Activated CD4-positive, alpha-beta T cell treated with anti-CD3 and anti-CD28 coated beads, Interleukin-2, amount 10 ng/mL, durations not matched to agents 24 days and 14 days (primary cell): Measurements from ENCODE around the gene FSTL5. TPM values are rescaled to one million over a fixed set of nuclear protein-coding genes. Genes with fewer than 3 reads are reported as not detected.
"Not testable (repeated sequence)": the region's sequence is repeated elsewhere in the genome, so short reads cannot be mapped to it uniquely, and the experiment has no call there.

Experiments used
- DNase-seq: peaks from one replicate; pipeline ENCODE4 v3.0.0; 2022
- H3K27ac Mint-ChIP-seq: one replicate; pipeline ENCODE4 v1.8.0; 2022; ENCODE audit warnings: mild to moderate bottlenecking, mixed read lengths
- H3K27me3 Mint-ChIP-seq: one replicate; pipeline ENCODE4 v1.8.0; 2022; ENCODE audit warnings: mixed read lengths
- H3K36me3 Mint-ChIP-seq: one replicate; pipeline ENCODE4 v1.8.0; 2022; ENCODE audit warnings: low read depth, mild to moderate bottlenecking, mixed read lengths
- H3K4me1 Mint-ChIP-seq: one replicate; pipeline ENCODE4 v1.8.0; 2021; ENCODE audit warnings: mixed read lengths
- H3K4me3 Mint-ChIP-seq: one replicate; pipeline ENCODE4 v1.8.0; 2022; ENCODE audit warnings: mild to moderate bottlenecking, moderate library complexity, mixed read lengths
- H3K9me3 Mint-ChIP-seq: one replicate; pipeline ENCODE4 v1.8.0; 2021; ENCODE audit warnings: mixed read lengths
- intact Hi-C: fragments of 100-400 bp; cut with micrococcal nuclease; formaldehyde crosslinking; loops from one replicate; pipeline ENCODE4 v1.15.1; 2023
- total RNA-seq: library from RNA; stranded (reverse); gene quantifications from 2 replicates; pipeline ENCODE4 v1.2.3, GENCODE V29; 2022

Gene FSTL5
- total RNA-seq, 1 donor from 2014 or later: not detected

- no peaks in the 10 kb centered on the region for H3K36me3 Mint-ChIP-seq
- no peak overlapping the region for H3K4me3 Mint-ChIP-seq
- intact Hi-C loops: no loop called here
- no peak for DNase-seq
- H3K4me1 Mint-ChIP-seq: no peaks in the 10 kb centered on the region
- no peak overlapping the region for H3K27ac Mint-ChIP-seq
- no peaks in the 10 kb centered on the region for H3K9me3 Mint-ChIP-seq
- H3K27me3 Mint-ChIP-seq: no peaks in the 10 kb centered on the region
Measured at GRCh38 chr4:162131256-162131655, 32.5 kb downstream of the FSTL5 start.

- no peak overlapping the region for H3K4me3 Mint-ChIP-seq
- no peaks in the 10 kb centered on the region for H3K36me3 Mint-ChIP-seq
- no peak for DNase-seq
- H3K27ac Mint-ChIP-seq: no peak overlapping the region
- intact Hi-C loops: no loop called here
- no peaks in the 10 kb centered on the region for H3K4me1 Mint-ChIP-seq
- H3K9me3 Mint-ChIP-seq: no peaks in the 10 kb centered on the region
- H3K27me3 Mint-ChIP-seq: no peaks in the 10 kb centered on the region
Measured at GRCh38 chr4:162126729-162127128, 37.1 kb downstream of the FSTL5 start.

- Mint-ChIP-seq H3K4me3 (no peak overlapping the region), H3K36me3 (no peaks in the 10 kb centered on the region)
- intact Hi-C loops: no loop called here
Measured at GRCh38 chr4:162117051-162117450, 46.7 kb downstream of the FSTL5 start.

GRCh38 chr4:162116095-162116779 lies 47.6 kb downstream of the FSTL5 start:
- intact Hi-C loops: no loop called here
- H3K4me1 Mint-ChIP-seq: no peaks in the 10 kb centered on the region
- H3K27me3 Mint-ChIP-seq: no peaks in the 10 kb centered on the region
- no peak overlapping the region for H3K27ac Mint-ChIP-seq
- no peak for DNase-seq
- no peaks in the 10 kb centered on the region for H3K36me3 Mint-ChIP-seq
- H3K9me3 Mint-ChIP-seq: no peaks in the 10 kb centered on the region
- no peak overlapping the region for H3K4me3 Mint-ChIP-seq

More at GRCh38 chr4:162117051-162117450, 46.7 kb downstream of the FSTL5 start:
- DNase-seq: no peak
- Mint-ChIP-seq H3K4me1 (no peaks in the 10 kb centered on the region), H3K27me3 (no peaks in the 10 kb centered on the region), H3K9me3 (no peaks in the 10 kb centered on the region), H3K27ac (no peak overlapping the region)

GRCh38 chr4:162115333-162115732 lies 48.5 kb downstream of the FSTL5 start:
- intact Hi-C loops: no loop called here
- DNase-seq: no peak
- Mint-ChIP-seq H3K9me3 (no peaks in the 10 kb centered on the region), H3K27me3 (no peaks in the 10 kb centered on the region), H3K4me3 (no peak overlapping the region), H3K27ac (no peak overlapping the region), H3K4me1 (no peaks in the 10 kb centered on the region), H3K36me3 (no peaks in the 10 kb centered on the region)

- DNase-seq: no peak
- intact Hi-C loops: no loop called here
- no peak overlapping the region for H3K27ac Mint-ChIP-seq
- no peak overlapping the region for H3K4me3 Mint-ChIP-seq
- H3K36me3 Mint-ChIP-seq: no peaks in the 10 kb centered on the region
- no peaks in the 10 kb centered on the region for H3K27me3 Mint-ChIP-seq
- H3K4me1 Mint-ChIP-seq: no peaks in the 10 kb centered on the region
- no peaks in the 10 kb centered on the region for H3K9me3 Mint-ChIP-seq
Measured at GRCh38 chr4:162111078-162111477, 52.7 kb downstream of the FSTL5 start.

GRCh38 chr4:162104459-162105124 lies 59.2 kb downstream of the FSTL5 start:
- no peak overlapping the region for H3K27ac Mint-ChIP-seq
- H3K36me3 Mint-ChIP-seq: no peaks in the 10 kb centered on the region
- no peak for DNase-seq
- H3K4me3 Mint-ChIP-seq: no peak overlapping the region
- intact Hi-C loops: no loop called here
- no peaks in the 10 kb centered on the region for H3K4me1 Mint-ChIP-seq
- H3K9me3 Mint-ChIP-seq: no peaks in the 10 kb centered on the region
- no peaks in the 10 kb centered on the region for H3K27me3 Mint-ChIP-seq

- H3K36me3 Mint-ChIP-seq, H3K27me3 Mint-ChIP-seq, H3K4me3 Mint-ChIP-seq, H3K4me1 Mint-ChIP-seq, H3K27ac Mint-ChIP-seq, H3K9me3 Mint-ChIP-seq, intact Hi-C loops, DNase-seq: not testable (repeated sequence)
Measured at GRCh38 chr4:162103908-162104307, 59.9 kb downstream of the FSTL5 start.

- Mint-ChIP-seq H3K36me3 (no peaks in the 10 kb centered on the region), H3K27me3 (no peaks in the 10 kb centered on the region), H3K4me1 (no peaks in the 10 kb centered on the region), H3K27ac (no peak overlapping the region), H3K4me3 (no peak overlapping the region), H3K9me3 (no peaks in the 10 kb centered on the region)
- no peak for DNase-seq
- intact Hi-C loops: no loop called here
Measured at GRCh38 chr4:162102713-162103112, 61.1 kb downstream of the FSTL5 start.

GRCh38 chr4:162101337-162101736 lies 62.5 kb downstream of the FSTL5 start:
- H3K36me3 Mint-ChIP-seq: no peaks in the 10 kb centered on the region
- intact Hi-C loops: no loop called here
- no peak overlapping the region for H3K27ac Mint-ChIP-seq
- H3K4me3 Mint-ChIP-seq: no peak overlapping the region
- DNase-seq: no peak
- H3K9me3 Mint-ChIP-seq: no peaks in the 10 kb centered on the region
- H3K4me1 Mint-ChIP-seq: no peaks in the 10 kb centered on the region
- no peaks in the 10 kb centered on the region for H3K27me3 Mint-ChIP-seq

GRCh38 chr4:162075726-162076125 lies 88.1 kb downstream of the FSTL5 start:
- Mint-ChIP-seq H3K4me1 (no peaks in the 10 kb centered on the region), H3K27me3 (no peaks in the 10 kb centered on the region), H3K36me3 (no peaks in the 10 kb centered on the region), H3K4me3 (no peak overlapping the region), H3K27ac (no peak overlapping the region), H3K9me3 (no peaks in the 10 kb centered on the region)
- DNase-seq: no peak
- intact Hi-C loops: no loop called here

GRCh38 chr4:162061214-162061613 lies 102.6 kb downstream of the FSTL5 start:
- Mint-ChIP-seq H3K27ac (no peak overlapping the region), H3K4me3 (no peak overlapping the region), H3K36me3 (no peaks in the 10 kb centered on the region), H3K27me3 (no peaks in the 10 kb centered on the region), H3K4me1 (no peaks in the 10 kb centered on the region), H3K9me3 (no peaks in the 10 kb centered on the region)
- no peak for DNase-seq
- intact Hi-C loops: no loop called here

GRCh38 chr4:162059656-162060055 lies 104.1 kb downstream of the FSTL5 start:
- Mint-ChIP-seq H3K4me1 (no peaks in the 10 kb centered on the region), H3K4me3 (no peak overlapping the region), H3K27ac (no peak overlapping the region), H3K36me3 (no peaks in the 10 kb centered on the region), H3K9me3 (no peaks in the 10 kb centered on the region), H3K27me3 (no peaks in the 10 kb centered on the region)
- DNase-seq: no peak
- intact Hi-C loops: no loop called here

GRCh38 chr4:162056990-162057389 lies 106.8 kb downstream of the FSTL5 start:
- no peak overlapping the region for H3K4me3 Mint-ChIP-seq
- H3K27ac Mint-ChIP-seq: no peak overlapping the region
- no peaks in the 10 kb centered on the region for H3K27me3 Mint-ChIP-seq
- H3K4me1 Mint-ChIP-seq: no peaks in the 10 kb centered on the region
- DNase-seq: no peak
- H3K9me3 Mint-ChIP-seq: no peaks in the 10 kb centered on the region
- no peaks in the 10 kb centered on the region for H3K36me3 Mint-ChIP-seq
- intact Hi-C loops: no loop called here

GRCh38 chr4:162046135-162046534 lies 117.7 kb downstream of the FSTL5 start:
- DNase-seq: no peak
- Mint-ChIP-seq H3K9me3 (no peaks in the 10 kb centered on the region), H3K27me3 (no peaks in the 10 kb centered on the region), H3K4me1 (no peaks in the 10 kb centered on the region), H3K36me3 (no peaks in the 10 kb centered on the region), H3K4me3 (no peak overlapping the region), H3K27ac (no peak overlapping the region)
- intact Hi-C loops: no loop called here
